ENCODE results near the gene JPH2.
"Not testable (repeated sequence)": the region's sequence is repeated elsewhere in the genome, so short reads cannot be mapped to it uniquely, and the experiment has no call there.

The JPH2 gene

DNA sequence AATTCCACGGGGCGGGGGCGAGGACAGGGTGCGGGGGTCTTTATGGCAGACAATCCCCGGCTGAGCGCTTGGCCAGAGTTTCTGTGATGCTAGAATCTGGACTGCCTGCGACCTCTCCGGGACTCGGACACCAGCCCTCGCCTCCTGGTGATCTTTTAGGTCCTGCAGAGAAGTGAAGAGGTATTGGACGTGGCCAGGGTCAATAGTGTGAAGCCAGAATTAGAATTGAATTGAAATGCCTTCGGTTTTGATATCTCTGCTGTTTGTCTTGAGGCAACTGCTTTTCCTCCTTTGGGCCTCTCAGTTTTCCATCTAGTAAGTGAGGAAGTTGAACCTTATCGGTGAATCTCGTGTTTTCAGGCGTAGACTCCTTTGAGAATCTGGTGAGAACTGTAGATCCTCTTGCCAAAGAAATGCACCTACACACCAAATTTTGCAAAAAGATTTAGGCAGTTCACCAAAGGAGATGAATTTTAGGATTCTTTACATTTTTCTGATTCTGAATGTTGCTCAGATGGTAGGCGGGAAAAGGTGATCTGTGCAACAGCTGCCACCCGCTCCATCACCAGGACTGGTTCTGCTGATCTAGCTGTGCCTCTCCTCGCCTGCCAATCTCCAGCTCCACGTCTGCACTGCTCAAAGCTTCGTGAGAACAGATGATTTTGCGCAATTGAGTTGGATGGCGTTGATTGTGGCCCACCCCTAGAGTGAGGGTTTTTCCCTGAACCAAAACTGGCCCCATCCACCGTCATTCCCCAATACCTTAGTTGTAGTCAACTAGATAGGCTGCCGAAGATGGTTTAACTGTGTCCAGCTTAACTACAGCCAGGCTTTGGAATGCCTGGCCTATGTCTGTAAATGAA lies 24.4 kb upstream of the JPH2 start:
- DNase-seq (ENCODE audit: low read depth in 2 of 2, low spot score in 1 of 2): no peak

- DNase-seq (ENCODE audit: low read depth in 2 of 2, low spot score in 1 of 2): peak; percentile 93 to 95
Observed at GRCh38 chr20:44210406-44211176, 23.6 kb upstream of the JPH2 start, which contains the start of gene OSER1. Gene OSER1 (minus strand): TSS chr20:44210771. CDS start chr20:44206957, 3,814 bp downstream.

- DNase-seq (ENCODE audit: low read depth in 2 of 2, low spot score in 1 of 2): no peak
Observed at GRCh38 chr20:44209686-44210405, 22.9 kb upstream of the JPH2 start.

DNA sequence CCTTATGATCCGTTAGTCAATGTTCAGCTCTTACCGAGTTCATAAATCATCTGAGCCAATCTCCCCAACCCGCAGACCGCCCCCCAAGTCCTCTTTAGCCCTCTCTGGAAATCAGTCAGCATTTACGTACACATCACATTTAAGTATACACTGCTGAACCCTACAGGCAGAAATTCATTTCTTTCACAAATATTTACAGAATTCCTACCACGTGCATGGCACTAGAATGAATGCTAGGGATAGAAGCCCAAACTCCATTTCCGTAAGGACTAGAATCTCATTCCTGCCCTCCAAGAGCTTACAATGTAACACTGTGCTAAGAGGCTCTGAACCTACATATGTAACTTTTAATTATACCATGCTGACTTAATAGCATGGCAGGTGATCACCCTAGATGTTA lies 21.8 kb upstream of the JPH2 start:
- no peak for DNase-seq (ENCODE audit: low read depth in 2 of 2, low spot score in 1 of 2)

DNA sequence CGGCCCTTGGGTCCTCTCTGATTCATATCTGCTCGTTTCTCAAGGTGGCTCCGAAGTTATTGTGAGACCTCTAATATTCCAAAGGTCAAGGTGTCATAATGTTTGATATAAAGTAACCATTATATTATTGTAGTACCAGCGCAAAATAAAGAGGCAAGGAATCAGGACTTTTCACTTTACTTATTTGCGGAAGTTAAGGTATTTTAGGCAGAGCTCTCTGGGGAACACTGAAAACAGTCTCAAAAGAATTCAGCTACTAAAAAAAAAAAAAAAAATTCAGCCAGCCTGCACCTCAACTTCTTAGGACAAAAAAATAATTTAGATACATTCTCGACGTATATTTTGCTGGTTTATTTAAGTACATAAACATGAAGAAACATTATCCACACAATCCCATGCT lies 21.2 kb upstream of the JPH2 start:
- no peak for DNase-seq (ENCODE audit: low read depth in 2 of 2, low spot score in 1 of 2)

DNA sequence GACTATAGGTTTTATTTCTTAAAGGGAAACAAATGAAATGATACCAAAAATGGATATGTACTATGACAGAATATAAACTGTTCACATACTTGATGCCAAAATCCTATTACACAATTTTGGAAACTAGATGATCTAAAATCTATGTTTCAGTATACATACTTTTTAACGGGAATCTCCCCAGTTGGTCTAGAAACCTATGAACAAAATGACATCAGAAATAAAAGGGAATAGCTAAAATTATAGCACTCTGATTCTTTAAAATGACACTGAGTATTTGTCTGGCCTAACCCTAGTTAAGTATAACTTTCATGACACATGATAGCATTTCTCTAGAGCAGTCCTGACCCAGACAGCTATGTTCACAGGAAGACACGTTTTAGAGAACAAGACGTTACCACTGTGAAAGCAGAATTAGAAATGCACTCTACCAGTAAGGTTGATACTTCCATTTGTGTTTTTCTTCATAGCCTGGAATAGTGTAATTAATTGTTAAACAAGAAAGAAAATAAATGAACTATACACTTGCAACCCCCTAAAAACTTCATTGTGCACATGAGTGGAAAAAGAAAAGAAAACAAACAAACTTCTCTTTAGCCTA lies 20.2 kb upstream of the JPH2 start:
- no peak for DNase-seq (ENCODE audit: low read depth in 2 of 2, low spot score in 1 of 2)

GRCh38 chr20:44206132-44206531 lies 19.1 kb upstream of the JPH2 start:
- no peak for DNase-seq (ENCODE audit: low read depth in 2 of 2, low spot score in 1 of 2)

DNA sequence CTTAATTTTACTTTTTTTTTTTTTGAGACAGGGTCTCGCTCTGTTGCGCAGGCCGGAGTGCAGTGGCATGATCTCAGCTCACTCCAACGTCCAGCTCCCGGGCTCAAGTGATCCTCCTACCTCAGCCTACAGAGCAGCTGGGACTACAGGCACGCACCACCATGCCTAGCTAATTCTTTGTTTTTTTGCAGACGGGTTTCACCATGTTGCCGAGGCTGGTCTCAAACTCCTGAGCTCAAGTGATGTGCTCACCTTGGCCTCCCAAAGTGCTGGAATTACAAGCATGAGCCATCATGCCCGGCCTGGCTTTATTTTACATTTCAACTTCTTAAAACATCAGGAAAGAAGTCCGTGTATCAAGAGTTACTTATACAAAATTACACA lies 17.8 kb upstream of the JPH2 start:
- no peak for DNase-seq (ENCODE audit: low read depth in 2 of 2, low spot score in 1 of 2)

GRCh38 chr20:44204156-44204831 lies 17.3 kb upstream of the JPH2 start:
- DNase-seq (ENCODE audit: low read depth in 2 of 2, low spot score in 1 of 2): no peak

DNA sequence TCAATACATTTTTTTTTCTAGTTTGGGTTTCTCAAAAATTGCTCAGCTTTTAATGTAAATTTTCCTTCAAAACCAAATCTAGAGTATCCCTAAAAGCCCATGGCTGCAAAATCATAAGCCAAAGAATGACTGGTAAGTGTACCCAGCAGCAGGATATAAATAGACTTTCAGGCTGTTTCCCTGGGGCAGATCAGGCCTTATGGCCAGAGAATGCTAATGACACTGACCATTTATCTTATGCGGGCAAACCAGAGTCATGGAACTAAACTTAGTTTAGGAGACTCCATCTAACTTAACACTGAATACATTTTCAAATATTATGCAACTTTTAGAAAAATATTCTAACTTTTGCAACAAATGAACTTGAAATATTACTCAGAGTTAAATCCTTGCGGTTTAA lies 16.2 kb upstream of the JPH2 start:
- DNase-seq (ENCODE audit: low read depth in 2 of 2, low spot score in 1 of 2): no peak

DNA sequence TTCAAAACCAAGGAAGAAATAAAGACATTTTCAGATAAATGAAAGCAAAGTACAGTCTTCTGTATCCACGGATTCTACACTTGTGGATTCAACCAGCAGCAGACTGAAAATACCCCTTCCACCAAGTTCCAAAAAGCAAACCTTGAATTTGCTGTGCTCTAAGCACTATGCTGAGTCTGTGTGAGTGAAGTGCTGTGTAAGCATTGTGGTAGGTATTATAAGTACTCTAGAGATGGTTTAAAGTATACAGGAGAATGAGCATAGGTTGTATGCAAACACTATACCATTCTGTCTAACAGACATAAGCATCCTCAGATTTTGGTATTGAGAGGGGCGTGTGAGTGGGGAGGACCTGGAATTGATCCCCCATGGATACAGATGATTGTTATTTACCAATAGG lies 14.0 kb upstream of the JPH2 start:
- no peak for DNase-seq (ENCODE audit: low read depth in 2 of 2, low spot score in 1 of 2)

GRCh38 chr20:44200371-44200770 lies 13.4 kb upstream of the JPH2 start:
- DNase-seq (ENCODE audit: low read depth in 2 of 2, low spot score in 1 of 2): no peak

- DNase-seq (ENCODE audit: low read depth in 2 of 2, low spot score in 1 of 2): no peak
Observed at GRCh38 chr20:44199877-44200276, 12.9 kb upstream of the JPH2 start.

DNA sequence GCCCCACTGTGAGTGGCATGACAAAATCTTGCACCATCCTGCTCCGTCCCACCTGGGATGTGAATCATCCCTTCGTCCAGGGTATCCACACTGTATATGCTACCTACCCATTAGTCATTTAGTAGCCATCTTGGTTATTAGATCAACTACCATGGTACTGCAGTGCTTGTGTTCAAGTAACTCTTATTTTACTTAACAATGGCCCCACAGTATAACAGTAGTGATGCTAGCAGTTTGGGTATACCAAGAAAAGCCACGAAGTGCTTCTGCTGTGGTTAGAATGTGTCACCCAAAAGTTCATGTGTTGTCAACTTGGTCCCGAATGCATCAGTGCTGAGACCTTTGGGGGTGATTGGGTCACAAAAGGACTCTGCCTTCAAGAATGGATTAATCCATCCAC lies 11.9 kb upstream of the JPH2 start:
- no peak for DNase-seq (ENCODE audit: low read depth in 2 of 2, low spot score in 1 of 2)

- no peak for DNase-seq (ENCODE audit: low read depth in 2 of 2, low spot score in 1 of 2)
Observed at GRCh38 chr20:44196271-44196670, 9.3 kb upstream of the JPH2 start.

DNA sequence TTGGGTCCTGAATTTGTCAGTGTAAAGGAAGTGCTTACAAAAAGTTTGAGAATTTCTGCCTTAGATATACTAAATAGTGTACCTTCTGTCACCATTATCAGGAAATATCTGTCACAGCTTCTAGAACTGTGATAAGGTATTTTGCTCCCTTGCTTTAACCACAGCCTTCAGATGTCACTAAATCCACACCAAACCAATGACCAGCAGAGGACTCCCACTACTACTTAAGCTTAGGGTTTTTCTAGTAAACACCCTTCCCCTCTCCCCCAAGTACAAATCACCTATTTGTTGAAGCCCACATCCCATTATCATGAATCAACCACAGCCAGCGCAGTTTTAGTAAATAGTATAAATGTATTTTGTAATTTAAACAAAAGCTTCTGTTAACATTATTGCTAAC lies 8.6 kb upstream of the JPH2 start:
- no peak for DNase-seq (ENCODE audit: low read depth in 2 of 2, low spot score in 1 of 2)

DNA sequence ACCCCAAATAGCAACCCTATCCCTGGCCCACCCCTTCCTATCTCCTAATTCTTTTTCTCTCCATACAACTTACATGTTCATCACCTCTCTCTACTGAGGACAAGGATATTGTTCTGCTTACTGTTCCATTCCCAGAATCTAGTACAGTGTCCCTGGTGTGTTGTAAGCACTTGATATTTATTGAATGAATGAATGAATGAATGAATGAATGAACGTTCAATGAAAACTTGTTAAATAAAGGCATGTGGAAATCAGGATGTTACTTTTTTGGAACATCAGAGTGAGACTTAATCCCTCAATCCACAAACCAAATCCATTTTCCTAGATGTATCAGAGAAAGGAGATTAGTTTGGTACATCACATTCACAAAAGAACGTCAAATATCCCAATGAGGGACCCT lies 6.8 kb upstream of the JPH2 start:
- no peak for DNase-seq (ENCODE audit: low read depth in 2 of 2, low spot score in 1 of 2)

- DNase-seq (ENCODE audit: low read depth in 2 of 2, low spot score in 1 of 2): not testable (repeated sequence)
Observed at GRCh38 chr20:44191640-44192039, 4.7 kb upstream of the JPH2 start.

- DNase-seq (ENCODE audit: low read depth in 2 of 2, low spot score in 1 of 2): not testable (repeated sequence)
Observed at GRCh38 chr20:44190197-44190852, 3.3 kb upstream of the JPH2 start.

DNA sequence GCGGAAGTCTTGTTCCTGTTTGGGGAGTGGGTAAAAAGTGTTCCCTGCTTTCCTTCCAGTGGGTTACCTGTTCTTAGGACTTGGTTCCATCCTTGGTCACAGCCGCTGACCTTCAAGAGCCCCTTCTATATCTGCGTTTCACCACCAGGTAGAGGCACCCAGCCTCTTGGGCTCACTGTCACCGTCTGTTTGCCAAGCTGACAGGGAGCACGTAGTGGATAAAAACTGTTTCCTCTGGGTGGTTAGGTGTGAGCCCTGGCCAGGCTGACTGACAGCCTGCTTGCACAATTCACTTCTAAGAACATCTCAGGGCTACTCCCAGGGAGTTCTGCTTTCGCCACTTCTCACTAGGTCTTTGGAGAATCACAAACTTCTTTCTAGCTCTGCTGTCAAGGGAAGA lies 1.8 kb upstream of the JPH2 start:
- DNase-seq (ENCODE audit: low read depth in 2 of 2, low spot score in 1 of 2): no peak
